Tibial nerve (tissue), 3 donors: ENCODE results near the gene LIN37.

Source experiments
- CTCF ChIP-seq, 5 experiments: fragments of 200-600 bp in 3 of 5; fragments of 450-650 bp in 2 of 5; sonication (generic) in 3 of 5; IDR thresholded peaks; one replicate each; pipeline ENCODE4 v1.5.1; 2016 to 2019; ENCODE audit warnings: antibody characterized with exemption in 5 of 5, mild to moderate bottlenecking in 3 of 5, moderate library complexity in 2 of 5
- POLR2A ChIP-seq, 2 donors: fragments of 450-650 bp; IDR thresholded peaks; one replicate each; pipeline ENCODE4 v1.6.1; 2017; ENCODE audit warnings: antibody characterized with exemption in 2 of 2, mild to moderate bottlenecking in 2 of 2, moderate library complexity in 2 of 2

- TF ChIP-seq CTCF (IDR thresholded peaks at IDR 0.05) (no peak), POLR2A (IDR thresholded peaks at IDR 0.05) (no peak)
Measured at GRCh38 chr19:35754370-35755130, 6.2 kb downstream of the LIN37 start.
